NB4 (cell line): Measurements from ENCODE around the gene UGGT1.

ENCODE experiments used
- DNase-seq: peaks from one replicate; pipeline ENCODE4 v3.0.0; 2010; ENCODE audit warnings: low read depth
- H3K4me3 ChIP-seq: one replicate; pipeline ENCODE4 v1.5.1; 2011; ENCODE audit warnings: mild to moderate bottlenecking, low read depth, low read length, moderate library complexity
- CTCF ChIP-seq: IDR thresholded peaks from one replicate; pipeline ENCODE4 v1.5.1; 2012; ENCODE audit warnings: low read depth, low read length
- MAX ChIP-seq: IDR thresholded peaks from 2 replicates; pipeline ENCODE4 v1.6.1; 2011; ENCODE audit warnings: low read depth, low read length
- MYC ChIP-seq: IDR thresholded peaks from 2 replicates; pipeline ENCODE4 v1.6.1; 2011; ENCODE audit warnings: low read depth, low read length
- POLR2A ChIP-seq: IDR thresholded peaks from 2 replicates; pipeline ENCODE4 v1.6.1; 2011; ENCODE audit warnings: mild to moderate bottlenecking; ENCODE audit not compliant: insufficient read length; ENCODE audit errors: extremely low read depth

UGGT1 gene

GRCh38 chr2:128215897-128216642, 125.1 kb downstream of the UGGT1 start:
- TF ChIP-seq POLR2A (no peak), MYC (no peak), CTCF (no peak), MAX (no peak)
- peak; percentile 39 for DNase-seq

GRCh38 chr2:128217671-128218070, 126.7 kb downstream of the UGGT1 start:
- TF ChIP-seq MYC = no peak
- TF ChIP-seq MAX = no peak
- no peak for TF ChIP-seq POLR2A
- no peak for TF ChIP-seq CTCF

More at GRCh38 chr2:128215897-128216642, 125.1 kb downstream of the UGGT1 start:
- no peak overlapping the region for H3K4me3 ChIP-seq

GRCh38 chr2:128219891-128220290, 128.9 kb downstream of the UGGT1 start:
- TF ChIP-seq MYC (no peak), MAX (no peak), CTCF (no peak), POLR2A (no peak)
- no peak for DNase-seq

More at GRCh38 chr2:128217671-128218070, 126.7 kb downstream of the UGGT1 start:
- DNase-seq = peak; percentile 32
- no peak overlapping the region for H3K4me3 ChIP-seq

GRCh38 chr2:128227862-128228261, 136.9 kb downstream of the UGGT1 start:
- TF ChIP-seq MYC = no peak
- TF ChIP-seq CTCF = no peak
- TF ChIP-seq MAX = no peak
- no peak for TF ChIP-seq POLR2A
- no peak overlapping the region for H3K4me3 ChIP-seq
- DNase-seq = no peak

More at GRCh38 chr2:128219891-128220290, 128.9 kb downstream of the UGGT1 start:
- H3K4me3 ChIP-seq = no peak overlapping the region

- TF ChIP-seq MYC (no peak), CTCF (no peak), POLR2A (no peak), MAX (no peak)
- DNase-seq = peak; percentile 37
- no peak overlapping the region for H3K4me3 ChIP-seq
These were observed 137.9 kb downstream of the UGGT1 start for GRCh38 chr2:128228894-128229293.
